ENCODE data around the gene KIRREL3.

Gene KIRREL3

DNA sequence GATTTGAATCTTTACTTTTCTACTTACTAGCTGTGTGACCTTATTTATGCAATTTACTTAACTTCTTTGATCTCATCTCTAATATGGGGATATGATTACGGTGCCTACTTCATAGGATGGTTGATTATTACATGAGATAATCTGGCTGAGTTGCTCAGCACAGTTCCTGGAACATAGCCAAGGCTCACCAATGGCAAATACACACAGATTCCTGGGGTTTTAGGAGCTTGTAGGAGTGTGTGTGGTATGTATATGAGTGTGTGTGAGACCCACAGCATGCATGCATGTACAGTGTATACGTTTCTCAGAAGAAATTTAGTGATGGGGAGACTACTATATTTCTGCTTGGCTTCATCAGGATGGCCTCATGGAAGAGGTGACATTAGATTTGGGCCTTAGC lies 256.9 kb downstream of the KIRREL3 start:
- H3K27me3 ChIP-seq (ENCODE audit: control insufficient read depth in 2 of 2, insufficient read depth in 2 of 2, low read length in 2 of 2) = peaks cover 0 to 2% of the 10 kb centered on the region in 2 donors
- H3K4me1 ChIP-seq (ENCODE audit: control insufficient read depth in 2 of 2, insufficient read depth in 2 of 2, low read length in 2 of 2) = no peaks in the 10 kb centered on the region
- no peak overlapping the region for H3K27ac ChIP-seq (ENCODE audit: low read depth in 2 of 2, low read length in 2 of 2)
- no peaks in the 10 kb centered on the region for H3K36me3 ChIP-seq (ENCODE audit: control insufficient read depth in 2 of 2, insufficient read depth in 2 of 2, low read length in 2 of 2)
- H3K4me3 ChIP-seq (ENCODE audit: low read length in 2 of 2) = no peak overlapping the region
- H3K9ac ChIP-seq (ENCODE audit: low read depth in 1 of 2, low read length in 2 of 2) = no peak overlapping the region
- no peaks in the 10 kb centered on the region for H3K9me3 ChIP-seq (ENCODE audit: control insufficient read depth in 2 of 2, low read length in 2 of 2)

- Histone ChIP-seq H3K4me1 (ENCODE audit: control insufficient read depth in 2 of 2, insufficient read depth in 2 of 2, low read length in 2 of 2) (no peaks in the 10 kb centered on the region), H3K4me3 (ENCODE audit: low read length in 2 of 2) (no peak overlapping the region), H3K9ac (ENCODE audit: low read depth in 1 of 2, low read length in 2 of 2) (no peak overlapping the region), H3K27ac (ENCODE audit: low read depth in 2 of 2, low read length in 2 of 2) (no peak overlapping the region), H3K9me3 (ENCODE audit: control insufficient read depth in 2 of 2, low read length in 2 of 2) (no peaks in the 10 kb centered on the region), H3K27me3 (ENCODE audit: control insufficient read depth in 2 of 2, insufficient read depth in 2 of 2, low read length in 2 of 2) (peaks cover 0 to 2% of the 10 kb centered on the region in 2 donors), H3K36me3 (ENCODE audit: control insufficient read depth in 2 of 2, insufficient read depth in 2 of 2, low read length in 2 of 2) (no peaks in the 10 kb centered on the region)
These were observed 258.0 kb downstream of the KIRREL3 start for GRCh38 chr11:126742582-126742981.

- Histone ChIP-seq H3K36me3 (ENCODE audit: control insufficient read depth in 2 of 2, insufficient read depth in 2 of 2, low read length in 2 of 2) (no peaks in the 10 kb centered on the region), H3K9ac (ENCODE audit: low read depth in 1 of 2, low read length in 2 of 2) (no peak overlapping the region), H3K4me1 (ENCODE audit: control insufficient read depth in 2 of 2, insufficient read depth in 2 of 2, low read length in 2 of 2) (no peaks in the 10 kb centered on the region), H3K27ac (ENCODE audit: low read depth in 2 of 2, low read length in 2 of 2) (no peak overlapping the region), H3K9me3 (ENCODE audit: control insufficient read depth in 2 of 2, low read length in 2 of 2) (no peaks in the 10 kb centered on the region), H3K4me3 (ENCODE audit: low read length in 2 of 2) (no peak overlapping the region), H3K27me3 (ENCODE audit: control insufficient read depth in 2 of 2, insufficient read depth in 2 of 2, low read length in 2 of 2) (peaks cover 0 to 2% of the 10 kb centered on the region in 2 donors)
These were observed 259.7 kb downstream of the KIRREL3 start for GRCh38 chr11:126740846-126741245.

GRCh38 chr11:126739499-126740145 lies 260.9 kb downstream of the KIRREL3 start:
- Histone ChIP-seq H3K9me3 (ENCODE audit: control insufficient read depth in 2 of 2, low read length in 2 of 2) (no peaks in the 10 kb centered on the region), H3K9ac (ENCODE audit: low read depth in 1 of 2, low read length in 2 of 2) (no peak overlapping the region), H3K4me1 (ENCODE audit: control insufficient read depth in 2 of 2, insufficient read depth in 2 of 2, low read length in 2 of 2) (no peaks in the 10 kb centered on the region), H3K27me3 (ENCODE audit: control insufficient read depth in 2 of 2, insufficient read depth in 2 of 2, low read length in 2 of 2) (no peaks in the 10 kb centered on the region), H3K27ac (ENCODE audit: low read depth in 2 of 2, low read length in 2 of 2) (no peak overlapping the region), H3K4me3 (ENCODE audit: low read length in 2 of 2) (no peak overlapping the region), H3K36me3 (ENCODE audit: control insufficient read depth in 2 of 2, insufficient read depth in 2 of 2, low read length in 2 of 2) (no peaks in the 10 kb centered on the region)

DNA sequence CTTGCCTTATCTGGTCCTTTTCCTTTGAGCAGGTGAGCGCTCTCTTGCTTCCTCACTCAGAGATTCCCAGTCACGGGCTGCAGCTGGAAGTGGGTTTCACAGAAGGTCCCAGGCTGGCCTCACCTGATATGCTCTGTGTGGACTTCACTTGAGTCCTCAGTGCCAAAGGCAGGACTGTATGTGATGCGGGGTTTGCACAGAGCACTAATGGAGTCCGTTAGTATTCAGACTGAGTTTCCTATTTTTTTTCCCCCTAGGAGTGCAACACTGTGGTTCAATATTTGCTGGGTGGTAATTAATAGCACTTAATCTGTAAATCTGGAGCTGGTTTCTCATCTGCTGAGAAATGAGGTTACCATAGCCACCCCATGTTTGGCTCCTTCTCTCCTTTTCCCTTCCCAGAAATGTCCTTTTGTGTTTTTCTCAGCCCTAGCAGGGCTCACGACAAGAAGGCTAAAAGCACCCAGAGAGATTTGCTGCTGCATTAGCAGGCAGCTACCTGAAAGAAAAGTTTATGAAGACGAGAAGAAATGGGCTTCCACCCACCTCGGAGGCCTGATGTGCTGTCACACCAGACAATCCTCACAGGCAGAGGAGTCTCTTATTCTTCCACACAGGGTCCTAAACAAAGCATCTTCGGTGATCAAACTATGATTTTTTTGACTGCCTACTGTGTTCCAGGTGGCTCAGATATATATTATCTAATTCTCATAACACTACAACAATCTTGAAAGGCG lies 262.1 kb downstream of the KIRREL3 start:
- Histone ChIP-seq H3K36me3 (ENCODE audit: control insufficient read depth in 2 of 2, insufficient read depth in 2 of 2, low read length in 2 of 2) (no peaks in the 10 kb centered on the region), H3K9me3 (ENCODE audit: control insufficient read depth in 2 of 2, low read length in 2 of 2) (no peaks in the 10 kb centered on the region), H3K27ac (ENCODE audit: low read depth in 2 of 2, low read length in 2 of 2) (no peak overlapping the region), H3K4me1 (ENCODE audit: control insufficient read depth in 2 of 2, insufficient read depth in 2 of 2, low read length in 2 of 2) (no peaks in the 10 kb centered on the region), H3K9ac (ENCODE audit: low read depth in 1 of 2, low read length in 2 of 2) (no peak overlapping the region), H3K27me3 (ENCODE audit: control insufficient read depth in 2 of 2, insufficient read depth in 2 of 2, low read length in 2 of 2) (no peaks in the 10 kb centered on the region), H3K4me3 (ENCODE audit: low read length in 2 of 2) (no peak overlapping the region)

- no peak overlapping the region for H3K4me3 ChIP-seq (ENCODE audit: low read length in 2 of 2)
These were observed 263.6 kb downstream of the KIRREL3 start for GRCh38 chr11:126736682-126737572.

GRCh38 chr11:126734752-126735151 lies 265.8 kb downstream of the KIRREL3 start:
- no peak overlapping the region for H3K4me3 ChIP-seq (ENCODE audit: low read length in 2 of 2)
- no peak overlapping the region for H3K27ac ChIP-seq (ENCODE audit: low read depth in 2 of 2, low read length in 2 of 2)
- no peaks in the 10 kb centered on the region for H3K27me3 ChIP-seq (ENCODE audit: control insufficient read depth in 2 of 2, insufficient read depth in 2 of 2, low read length in 2 of 2)
- H3K4me1 ChIP-seq (ENCODE audit: control insufficient read depth in 2 of 2, insufficient read depth in 2 of 2, low read length in 2 of 2) = no peaks in the 10 kb centered on the region
- H3K36me3 ChIP-seq (ENCODE audit: control insufficient read depth in 2 of 2, insufficient read depth in 2 of 2, low read length in 2 of 2) = no peaks in the 10 kb centered on the region
- no peaks in the 10 kb centered on the region for H3K9me3 ChIP-seq (ENCODE audit: control insufficient read depth in 2 of 2, low read length in 2 of 2)
- H3K9ac ChIP-seq (ENCODE audit: low read depth in 1 of 2, low read length in 2 of 2) = no peak overlapping the region

More at GRCh38 chr11:126736682-126737572, 263.6 kb downstream of the KIRREL3 start:
- Histone ChIP-seq H3K4me1 (ENCODE audit: control insufficient read depth in 2 of 2, insufficient read depth in 2 of 2, low read length in 2 of 2) (no peaks in the 10 kb centered on the region), H3K36me3 (ENCODE audit: control insufficient read depth in 2 of 2, insufficient read depth in 2 of 2, low read length in 2 of 2) (no peaks in the 10 kb centered on the region), H3K9ac (ENCODE audit: low read depth in 1 of 2, low read length in 2 of 2) (no peak overlapping the region), H3K9me3 (ENCODE audit: control insufficient read depth in 2 of 2, low read length in 2 of 2) (no peaks in the 10 kb centered on the region), H3K27ac (ENCODE audit: low read depth in 2 of 2, low read length in 2 of 2) (no peak overlapping the region), H3K27me3 (ENCODE audit: control insufficient read depth in 2 of 2, insufficient read depth in 2 of 2, low read length in 2 of 2) (no peaks in the 10 kb centered on the region)

- no peak overlapping the region for H3K4me3 ChIP-seq (ENCODE audit: low read length in 2 of 2)
- H3K36me3 ChIP-seq (ENCODE audit: control insufficient read depth in 2 of 2, insufficient read depth in 2 of 2, low read length in 2 of 2) = no peaks in the 10 kb centered on the region
- no peak overlapping the region for H3K9ac ChIP-seq (ENCODE audit: low read depth in 1 of 2, low read length in 2 of 2)
- H3K27ac ChIP-seq (ENCODE audit: low read depth in 2 of 2, low read length in 2 of 2) = no peak overlapping the region
- no peaks in the 10 kb centered on the region for H3K9me3 ChIP-seq (ENCODE audit: control insufficient read depth in 2 of 2, low read length in 2 of 2)
- H3K4me1 ChIP-seq (ENCODE audit: control insufficient read depth in 2 of 2, insufficient read depth in 2 of 2, low read length in 2 of 2) = no peaks in the 10 kb centered on the region
- H3K27me3 ChIP-seq (ENCODE audit: control insufficient read depth in 2 of 2, insufficient read depth in 2 of 2, low read length in 2 of 2) = no peaks in the 10 kb centered on the region
These were observed 266.9 kb downstream of the KIRREL3 start for GRCh38 chr11:126733685-126734084.

- no peaks in the 10 kb centered on the region for H3K27me3 ChIP-seq (ENCODE audit: control insufficient read depth in 2 of 2, insufficient read depth in 2 of 2, low read length in 2 of 2)
- H3K9ac ChIP-seq (ENCODE audit: low read depth in 1 of 2, low read length in 2 of 2) = no peak overlapping the region
- no peaks in the 10 kb centered on the region for H3K36me3 ChIP-seq (ENCODE audit: control insufficient read depth in 2 of 2, insufficient read depth in 2 of 2, low read length in 2 of 2)
- H3K9me3 ChIP-seq (ENCODE audit: control insufficient read depth in 2 of 2, low read length in 2 of 2) = no peaks in the 10 kb centered on the region
- no peak overlapping the region for H3K27ac ChIP-seq (ENCODE audit: low read depth in 2 of 2, low read length in 2 of 2)
- no peaks in the 10 kb centered on the region for H3K4me1 ChIP-seq (ENCODE audit: control insufficient read depth in 2 of 2, insufficient read depth in 2 of 2, low read length in 2 of 2)
- H3K4me3 ChIP-seq (ENCODE audit: low read length in 2 of 2) = no peak overlapping the region
These were observed 267.6 kb downstream of the KIRREL3 start for GRCh38 chr11:126732981-126733380.
